Hippocampal formation (tissue), 2 donors: ENCODE data around the gene MOGAT2.
"Not testable (repeated sequence)": the region's sequence is repeated elsewhere in the genome, so short reads cannot be mapped to it uniquely, and the experiment has no call there.

Experiments
- DNase-seq, 2 donors: peaks; one replicate each; lab custom pipeline; 2025; lab: John Stamatoyannopoulos, UW

Gene MOGAT2

DNA sequence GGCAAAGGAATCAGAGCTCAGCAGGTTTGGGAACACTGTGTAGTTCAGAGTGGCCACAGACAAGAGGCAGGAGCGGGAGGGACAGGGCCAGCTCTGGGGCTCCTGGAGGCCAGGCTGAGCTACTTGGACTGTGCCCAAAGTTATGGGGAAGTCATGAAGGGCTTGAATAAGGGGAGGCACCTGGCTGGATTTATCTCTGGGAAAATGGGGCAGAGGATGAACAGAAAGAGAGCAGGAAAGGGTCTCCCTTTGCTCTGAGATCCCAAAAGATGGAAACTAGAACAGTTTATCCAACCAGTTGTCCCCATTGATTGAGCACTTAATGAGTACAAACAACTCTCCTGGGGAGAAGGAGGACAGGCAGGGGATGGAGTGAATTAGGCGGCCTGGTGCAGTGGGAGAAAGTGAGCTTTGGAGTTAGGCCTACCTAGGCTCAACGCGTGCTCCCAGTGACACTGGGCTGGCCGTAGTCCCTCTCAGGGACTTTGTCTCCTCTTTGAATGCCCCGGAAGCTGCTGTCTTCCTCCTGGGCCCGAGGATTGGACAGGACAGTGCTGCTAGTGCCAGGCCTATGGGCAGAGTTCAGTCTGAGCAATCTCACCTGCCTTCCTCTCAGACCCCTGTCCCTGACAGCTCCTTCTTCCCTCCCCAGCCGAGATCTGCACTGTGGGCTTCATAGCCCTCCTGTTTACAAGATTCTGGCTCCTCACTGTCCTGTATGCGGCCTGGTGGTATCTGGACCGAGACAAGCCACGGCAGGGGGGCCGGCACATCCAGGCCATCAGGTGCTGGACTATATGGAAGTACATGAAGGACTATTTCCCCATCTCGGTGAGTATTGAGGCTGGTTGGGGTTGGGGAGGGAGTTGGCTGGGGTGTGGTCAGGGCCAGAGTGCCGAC is 2.0 kb downstream of the MOGAT2 start:
- DNase-seq, result no peak

DNA sequence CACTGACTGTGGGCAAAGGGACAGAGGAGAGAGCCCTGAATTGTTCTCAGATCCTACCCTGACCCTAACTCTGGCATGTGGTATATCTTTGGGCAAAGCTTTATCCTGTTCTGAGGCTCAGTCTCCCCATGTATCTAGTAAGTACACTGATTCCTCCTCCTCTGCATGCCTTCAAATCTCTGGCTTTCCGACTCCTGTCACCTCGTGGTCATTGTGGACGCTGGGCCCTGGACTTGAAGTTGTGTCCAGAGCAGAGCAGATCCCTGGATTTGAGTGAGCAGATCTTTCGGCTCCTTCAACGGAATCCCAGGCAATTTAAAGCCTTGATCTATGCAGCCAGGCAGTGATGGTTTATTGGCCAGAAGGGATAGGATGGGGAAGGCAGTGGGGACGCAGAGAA is 3.0 kb downstream of the MOGAT2 start:
- DNase-seq, result no peak

DNA sequence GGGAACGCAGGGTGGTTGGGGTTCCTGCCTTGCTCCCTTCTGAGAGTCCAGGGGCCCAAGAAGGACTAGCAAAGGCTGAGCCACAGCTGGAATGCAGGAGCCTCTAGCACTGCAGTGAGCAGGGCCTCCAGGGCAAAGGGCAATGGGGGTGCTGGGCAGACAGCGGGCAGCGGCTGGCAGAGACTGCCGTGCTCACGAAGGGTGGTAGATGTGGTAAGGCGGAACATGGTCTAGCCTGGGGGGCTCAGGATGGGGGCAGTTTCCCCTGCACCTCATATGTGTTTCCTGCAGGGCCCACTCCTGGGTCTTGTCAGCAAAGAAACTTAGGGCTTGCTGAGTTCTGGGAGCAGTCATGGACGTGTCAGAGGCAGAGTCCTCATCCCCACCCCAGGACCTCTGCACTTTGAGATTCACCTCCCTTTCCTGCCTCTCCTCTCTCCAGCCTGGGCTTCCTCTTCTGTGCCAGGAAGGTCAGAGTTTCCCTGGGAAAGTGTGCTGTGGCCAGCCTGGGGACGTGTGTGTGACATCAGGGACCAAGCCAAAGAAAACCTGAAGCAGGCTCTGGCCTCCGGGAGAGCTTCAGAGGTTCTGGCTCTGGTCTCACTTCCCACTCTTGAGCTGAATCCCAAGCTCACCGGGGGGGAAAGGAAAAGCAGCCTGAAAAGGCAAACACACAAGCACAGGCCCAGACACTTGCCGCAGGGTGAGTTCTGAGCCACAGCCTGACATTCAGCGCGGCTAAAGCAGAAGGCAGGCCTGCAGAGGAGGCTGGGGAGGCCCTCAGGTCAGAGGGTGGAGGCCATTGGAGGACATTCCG is 4.4 kb downstream of the MOGAT2 start:
- no peak for DNase-seq

DNA sequence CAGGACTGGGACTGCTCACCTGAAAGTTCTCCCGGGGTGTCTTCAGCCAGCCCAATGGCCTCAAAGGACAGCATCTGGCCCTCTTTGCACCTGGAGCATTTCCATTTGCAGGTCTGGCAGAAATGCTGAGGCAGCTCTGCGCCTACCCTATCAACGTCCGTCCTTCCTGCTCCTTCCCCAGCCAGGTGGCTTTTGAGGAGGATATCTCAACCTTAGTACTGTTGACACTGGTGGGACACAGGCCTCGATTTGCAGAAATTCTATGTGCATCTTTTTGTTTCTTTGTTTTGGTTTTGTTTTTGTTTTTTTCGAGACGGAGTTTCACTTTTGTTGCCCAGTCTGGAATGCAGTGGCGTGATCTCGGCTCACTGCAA is 5.0 kb downstream of the MOGAT2 start:
- no peak for DNase-seq

DNA sequence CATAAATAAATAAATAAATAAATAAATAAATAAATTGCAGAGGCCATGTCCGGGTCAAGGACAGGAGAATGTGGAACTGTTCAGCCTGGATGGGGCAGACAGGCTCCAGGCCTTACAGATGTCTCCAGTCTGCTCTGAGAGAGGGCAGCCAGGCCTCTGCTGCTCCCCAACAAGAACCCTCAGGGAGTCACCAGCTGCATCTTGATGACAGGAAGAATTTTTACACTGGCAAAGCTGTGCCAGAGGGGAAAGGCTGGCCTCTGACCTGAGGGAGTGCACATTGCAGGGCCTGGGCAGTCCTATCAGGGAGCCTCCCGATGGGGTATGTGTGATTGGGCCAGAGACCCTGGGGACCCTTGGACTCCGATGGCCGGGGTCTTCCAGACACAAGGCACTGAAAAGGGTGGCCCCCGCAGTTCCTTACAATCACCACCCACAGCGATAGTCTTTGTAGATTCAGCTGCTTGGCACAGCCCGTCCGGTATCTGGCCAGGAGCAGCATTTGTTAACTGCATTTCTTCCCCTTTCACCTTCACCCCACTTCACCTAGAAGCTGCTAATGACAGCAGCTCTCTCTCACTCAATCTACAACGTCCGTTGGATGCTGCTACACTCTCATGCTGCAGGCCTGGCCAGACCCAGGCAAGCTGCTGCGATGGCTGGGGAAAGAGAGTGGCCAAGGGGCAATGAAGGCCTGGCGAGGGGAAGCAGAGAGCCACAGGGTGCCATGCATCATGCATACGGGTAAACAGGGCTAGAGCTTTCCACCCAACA is 8.1 kb downstream of the MOGAT2 start:
- DNase-seq, result no peak

DNA sequence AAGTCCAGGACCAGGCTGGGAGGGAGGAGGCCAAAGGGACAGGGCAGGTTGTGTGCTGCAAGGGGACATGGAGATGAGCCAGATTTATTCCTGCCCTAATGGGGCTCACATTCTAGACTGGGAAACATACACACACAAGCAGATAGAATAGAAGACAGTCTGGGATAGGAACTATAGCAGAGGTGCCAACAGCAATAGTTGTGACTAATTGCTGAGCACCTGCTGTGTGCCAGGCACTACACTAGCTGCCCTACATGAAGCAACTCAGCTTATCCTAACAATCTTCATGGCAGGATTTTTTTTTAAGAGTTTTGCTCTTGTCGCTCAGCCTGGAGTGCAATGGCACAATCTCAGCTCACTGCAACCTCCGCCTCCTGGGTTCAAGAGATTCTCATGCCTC is 11.4 kb downstream of the MOGAT2 start:
- DNase-seq, result no peak

DNA sequence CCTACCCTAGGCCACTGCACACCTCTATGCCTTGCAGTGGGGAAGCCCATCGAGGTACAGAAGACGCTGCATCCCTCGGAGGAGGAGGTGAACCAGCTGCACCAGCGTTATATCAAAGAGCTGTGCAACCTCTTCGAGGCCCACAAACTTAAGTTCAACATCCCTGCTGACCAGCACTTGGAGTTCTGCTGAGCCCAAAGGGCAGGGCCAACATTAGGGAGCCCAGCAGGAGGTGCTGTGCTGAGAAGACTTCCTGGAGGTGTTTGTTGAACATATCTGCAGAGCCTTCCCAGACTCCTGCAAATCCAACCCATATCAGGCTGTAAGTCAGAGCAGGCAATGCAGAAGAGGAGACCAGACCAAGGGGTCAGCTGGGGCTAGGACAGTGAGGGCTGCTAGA is 13.5 kb downstream of the MOGAT2 start:
- no peak for DNase-seq

DNA sequence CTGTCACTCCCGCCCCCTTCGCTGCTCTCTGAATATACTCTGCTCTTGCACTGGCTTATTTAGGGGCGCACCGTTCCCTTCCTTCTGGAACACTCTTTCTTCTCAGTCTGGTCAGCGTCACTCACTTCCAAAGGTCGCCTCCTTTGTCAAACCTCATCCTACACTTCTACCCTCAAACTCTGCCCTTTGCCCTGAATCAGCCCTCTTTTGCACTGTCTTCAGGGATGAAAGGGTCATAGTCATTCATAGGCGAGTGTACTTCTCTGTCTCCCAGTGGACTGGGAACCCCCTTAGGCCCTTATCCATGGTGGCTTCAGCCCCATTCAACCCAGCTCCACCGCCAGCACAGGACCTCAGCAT is 15.4 kb downstream of the MOGAT2 start:
- DNase-seq, result no peak

DNA sequence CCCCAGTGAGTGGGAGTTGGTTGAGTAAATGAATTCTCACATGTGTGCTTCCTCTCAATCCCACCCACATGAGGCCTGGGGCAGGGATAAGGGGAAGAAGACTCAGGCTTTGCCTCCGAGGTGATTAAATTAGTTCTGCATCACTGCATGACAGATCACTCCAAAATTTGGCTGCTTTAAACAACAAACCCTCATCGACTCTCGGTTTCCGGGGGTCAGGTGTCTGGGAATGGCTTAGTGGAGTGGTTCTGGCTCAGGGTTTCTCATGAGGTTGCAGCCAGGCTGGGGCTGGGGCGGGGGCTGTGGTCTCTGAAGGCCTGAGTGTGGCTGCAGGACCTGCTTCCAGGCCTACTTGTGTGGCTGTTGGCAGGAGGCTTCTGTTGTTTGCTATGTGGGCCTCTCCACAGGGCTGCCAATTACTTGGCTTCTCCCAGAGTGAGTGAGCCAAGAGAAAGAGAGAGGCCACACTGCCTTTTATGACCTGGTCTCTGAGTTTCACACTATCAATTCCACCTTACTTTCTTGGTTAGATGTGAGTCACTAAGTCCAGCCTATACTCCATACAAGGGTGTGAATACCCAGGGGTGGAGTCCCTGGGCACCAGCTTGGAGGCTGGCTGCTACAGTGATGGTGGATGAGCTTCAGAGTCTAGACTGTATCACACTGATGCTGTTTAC is 15.9 kb downstream of the MOGAT2 start:
- no peak for DNase-seq

DNA sequence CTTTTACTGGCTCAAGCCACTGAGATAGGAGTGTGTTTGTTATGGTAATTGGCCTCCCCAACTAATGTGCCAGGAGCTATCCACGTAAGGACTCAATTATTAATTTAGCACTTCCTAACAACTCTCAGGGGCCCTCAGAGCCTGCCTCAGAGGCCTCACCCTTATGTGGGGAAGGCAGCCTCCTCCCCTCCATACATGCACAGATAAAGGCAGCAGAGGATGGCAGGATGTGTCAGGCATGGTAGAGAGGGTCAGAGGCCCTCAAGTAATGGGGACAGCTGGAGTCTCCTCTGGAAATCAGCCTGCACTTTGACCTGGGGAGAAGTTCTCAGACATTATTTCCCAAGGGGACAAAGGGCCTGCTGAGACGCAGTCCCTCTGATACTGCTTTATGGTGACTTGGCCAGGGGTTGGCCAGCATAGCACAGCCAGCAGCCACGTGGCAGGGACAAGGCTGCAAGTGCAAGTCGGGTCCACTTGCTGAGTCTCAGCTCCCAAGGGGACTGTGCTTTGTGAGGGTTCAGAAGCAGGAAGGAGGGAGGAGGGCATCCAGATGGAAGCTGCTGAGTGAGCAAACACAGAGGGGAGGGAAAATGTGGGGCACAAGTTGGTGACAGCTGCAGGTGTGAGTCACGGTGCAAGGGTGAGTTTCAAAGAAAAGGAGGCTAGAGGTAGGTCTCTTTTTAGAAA is 17.0 kb downstream of the MOGAT2 start:
- no peak for DNase-seq

DNA sequence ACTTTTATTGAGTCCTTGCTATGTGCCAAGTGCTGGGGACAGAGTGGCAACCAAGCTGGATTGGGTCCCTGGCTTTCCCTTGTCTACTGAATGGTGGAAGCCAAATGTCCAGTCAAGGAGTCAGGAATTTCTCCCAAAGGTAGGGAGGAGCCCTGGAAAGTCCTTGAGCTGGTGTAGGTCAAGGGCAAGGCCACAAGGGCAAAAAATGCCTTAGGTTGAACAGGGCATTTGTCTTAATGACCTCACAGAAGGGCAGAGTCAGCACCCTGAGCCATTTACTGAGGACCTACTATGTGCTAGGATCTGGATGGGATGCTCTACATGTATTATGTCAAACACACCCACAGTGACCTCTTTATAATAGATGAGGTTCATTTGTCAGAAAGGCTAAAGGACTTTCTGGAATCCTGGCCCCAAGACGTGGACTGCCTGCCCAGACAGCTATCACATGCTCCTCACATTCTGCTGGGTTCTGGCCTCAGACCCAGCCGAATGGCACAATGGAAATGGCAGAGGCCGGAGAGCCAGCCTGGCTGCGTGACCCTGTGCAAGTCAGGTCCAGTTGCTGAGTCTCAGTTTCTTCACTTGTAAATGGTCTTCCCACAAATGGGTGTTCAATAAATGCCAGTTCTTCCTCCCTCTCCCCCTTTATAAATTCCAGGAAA is 17.7 kb downstream of the MOGAT2 start:
- no peak for DNase-seq

DNA sequence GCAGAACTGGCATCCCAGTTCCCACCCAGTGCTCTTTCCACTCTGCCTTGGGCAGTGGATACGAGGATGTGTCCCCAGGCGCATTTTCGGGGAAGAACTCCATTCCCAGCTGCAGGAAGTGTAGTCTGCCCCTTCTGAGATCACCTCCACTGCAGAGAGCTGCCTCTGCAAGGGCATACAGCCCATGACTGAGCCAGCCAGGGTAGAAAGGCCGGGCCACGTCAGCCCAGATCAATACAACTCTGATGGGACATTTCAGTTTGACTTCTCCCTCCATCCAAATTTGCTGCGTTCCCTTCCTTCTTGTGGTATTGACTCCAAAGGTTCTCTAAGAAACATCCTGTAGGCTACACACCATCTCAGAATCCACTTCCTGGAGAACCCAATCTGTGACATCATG is 19.7 kb downstream of the MOGAT2 start:
- DNase-seq, result no peak

DNA sequence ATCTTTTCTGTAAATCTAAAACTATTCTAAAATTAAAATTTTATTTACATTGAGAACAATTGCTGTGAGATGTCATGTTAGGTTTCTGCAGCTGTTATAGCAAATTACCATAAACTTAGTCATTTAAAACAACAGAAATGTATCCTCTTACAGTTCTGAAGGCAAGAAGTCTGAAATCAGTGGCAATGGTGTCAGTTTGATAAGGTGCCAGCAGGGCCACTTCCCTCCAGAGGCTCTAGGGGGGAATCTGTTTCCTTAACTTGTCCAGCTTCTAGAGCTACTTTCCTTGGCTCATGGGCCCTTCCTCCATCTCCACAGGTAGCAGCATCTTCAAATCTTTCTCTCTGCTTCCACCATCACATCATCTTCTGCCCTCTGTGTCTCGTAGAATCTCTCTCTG is 23.0 kb downstream of the MOGAT2 start:
- no peak for DNase-seq

DNA sequence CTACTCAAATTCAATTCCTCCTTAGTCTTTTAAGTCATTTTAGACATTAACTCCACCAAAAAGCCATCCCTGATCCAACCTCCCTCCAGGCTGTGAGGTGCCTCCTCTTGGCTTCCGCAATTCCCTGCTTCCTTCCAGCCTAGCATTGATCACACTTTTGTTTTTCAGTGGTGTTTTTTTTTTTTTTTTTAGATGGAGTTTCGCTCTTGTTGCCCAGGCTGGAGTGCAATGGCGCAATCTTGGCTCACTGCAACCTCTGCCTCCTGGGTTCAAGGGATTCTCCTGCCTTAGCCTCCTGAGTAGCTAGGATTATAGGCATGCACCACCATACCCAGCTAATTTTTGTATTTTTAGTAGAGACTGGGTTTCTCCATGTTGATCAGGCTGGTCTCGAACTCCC is 25.5 kb downstream of the MOGAT2 start:
- not testable (repeated sequence) for DNase-seq

DNA sequence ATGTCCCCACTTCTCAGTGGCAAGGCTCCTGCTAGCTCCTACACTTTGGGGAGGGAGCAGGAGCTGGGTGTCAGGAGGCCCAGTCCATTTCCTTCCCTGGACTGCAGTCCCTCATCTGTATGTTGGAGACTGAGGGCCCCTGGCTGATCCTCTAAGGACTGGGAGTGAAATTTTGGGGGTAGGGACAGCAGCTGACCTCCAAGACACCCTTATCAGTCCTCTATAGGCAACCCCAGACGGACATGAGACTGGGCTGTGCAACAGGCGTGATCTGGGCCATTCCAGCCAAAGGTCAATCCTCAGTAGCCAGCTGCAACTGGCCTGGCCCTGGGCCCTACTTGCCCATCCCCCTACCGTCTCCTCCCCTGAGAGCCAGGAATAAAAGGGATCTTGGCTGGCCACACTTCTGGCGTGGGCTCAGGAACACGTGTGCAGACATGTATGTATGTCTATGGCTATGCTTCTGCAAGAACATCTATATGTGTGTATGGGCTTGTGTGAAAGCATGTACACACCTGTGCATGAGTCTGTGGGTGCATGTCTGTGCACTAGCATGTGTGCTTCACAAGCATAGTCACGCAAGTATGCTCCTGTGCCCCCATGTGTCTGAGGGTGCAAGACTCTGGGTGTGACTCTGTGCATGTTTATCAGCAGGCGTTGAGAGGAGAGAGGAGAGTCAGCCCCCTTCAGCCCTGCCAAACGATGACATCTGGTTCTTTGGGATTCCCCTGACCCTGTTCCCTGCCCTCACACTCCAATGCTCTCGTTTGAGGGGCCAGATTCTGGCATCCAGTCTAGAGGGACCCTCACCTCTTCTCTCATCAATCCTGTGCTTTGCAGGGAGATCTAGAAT is 26.3 kb downstream of the MOGAT2 start:
- DNase-seq, result no peak

DNA sequence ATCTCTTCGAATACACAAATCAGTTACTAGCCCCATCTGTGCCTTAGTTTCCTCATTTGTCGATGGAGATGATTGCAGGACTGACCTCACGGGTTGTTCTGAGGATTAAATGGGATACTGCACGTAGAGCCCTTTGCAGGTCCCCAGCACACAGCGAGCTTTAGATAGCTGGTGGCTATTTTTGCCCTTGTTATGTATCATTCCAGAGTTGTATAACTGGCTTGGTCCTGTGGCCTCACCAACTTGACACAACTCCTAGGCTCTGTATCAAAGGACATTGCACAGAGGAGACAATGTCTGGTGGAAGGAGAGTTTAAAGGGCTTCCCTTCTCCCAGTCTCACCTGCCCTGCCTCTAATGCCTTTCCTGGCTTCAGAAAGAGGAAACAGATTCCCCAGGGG is 28.2 kb downstream of the MOGAT2 start:
- DNase-seq, result no peak

DNA sequence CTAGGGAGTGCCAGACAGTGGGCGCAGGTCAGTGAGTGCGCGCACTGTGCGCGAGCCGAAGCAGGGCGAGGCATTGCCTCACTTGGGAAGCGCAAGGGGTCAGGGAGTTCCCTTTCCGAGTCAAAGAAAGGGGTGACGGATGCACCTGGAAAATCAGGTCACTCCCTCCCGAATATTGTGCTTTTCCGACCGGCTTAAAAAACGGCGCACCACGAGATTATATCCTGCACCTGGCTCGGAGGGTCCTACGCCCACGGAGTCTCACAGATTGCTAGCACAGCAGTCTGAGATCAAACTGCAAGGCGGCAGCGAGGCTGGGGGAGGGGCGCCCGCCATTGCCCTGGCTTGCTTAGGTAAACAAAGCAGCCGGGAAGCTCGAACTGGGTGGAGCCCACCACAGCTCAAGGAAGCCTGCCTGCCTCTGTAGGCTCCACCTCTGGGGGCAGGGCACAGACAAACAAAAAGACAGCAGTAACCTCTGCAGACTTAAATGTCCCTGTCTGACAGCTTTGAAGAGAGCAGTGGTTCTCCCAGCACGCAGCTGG is 31.2 kb downstream of the MOGAT2 start:
- not testable (repeated sequence) for DNase-seq

DNA sequence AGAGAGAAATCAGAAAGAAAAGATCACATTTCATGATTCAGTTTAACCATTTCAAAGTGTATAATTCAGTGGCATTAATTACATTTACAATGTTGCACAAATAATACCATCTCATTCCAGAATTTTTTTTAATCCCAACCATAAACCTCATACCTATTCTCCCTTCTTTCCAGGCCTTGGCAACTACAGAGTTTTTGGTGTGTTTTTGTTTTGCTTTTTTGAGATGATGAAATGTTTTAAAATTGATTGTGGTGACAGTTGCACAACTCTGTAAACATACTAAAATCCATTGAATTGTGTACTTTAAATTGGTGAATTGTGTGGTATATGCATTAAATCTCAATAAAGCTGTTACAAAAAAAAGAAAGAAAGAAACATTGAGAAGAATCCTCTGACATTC is 37.3 kb downstream of the MOGAT2 start:
- DNase-seq, result not testable (repeated sequence)

DNA sequence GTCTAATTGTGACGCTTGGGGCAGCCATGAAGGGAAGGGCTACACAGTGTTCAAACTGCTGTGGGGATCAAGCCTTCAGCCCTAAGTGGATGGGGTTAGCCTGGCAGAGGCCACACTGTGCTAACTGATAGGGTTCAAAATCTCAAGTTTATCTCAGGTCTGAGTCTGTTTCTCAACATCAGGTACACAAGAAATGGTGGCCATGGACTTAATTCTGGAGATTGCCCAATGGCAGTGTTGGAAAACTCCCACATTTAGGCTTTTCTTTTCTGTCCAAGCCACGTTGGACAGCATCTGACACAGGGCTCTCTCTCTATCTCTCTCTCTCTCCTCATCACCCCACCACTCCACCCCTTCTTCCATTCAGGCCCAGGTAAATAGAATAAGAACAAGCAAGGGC is 40.0 kb downstream of the MOGAT2 start:
- DNase-seq, result no peak

DNA sequence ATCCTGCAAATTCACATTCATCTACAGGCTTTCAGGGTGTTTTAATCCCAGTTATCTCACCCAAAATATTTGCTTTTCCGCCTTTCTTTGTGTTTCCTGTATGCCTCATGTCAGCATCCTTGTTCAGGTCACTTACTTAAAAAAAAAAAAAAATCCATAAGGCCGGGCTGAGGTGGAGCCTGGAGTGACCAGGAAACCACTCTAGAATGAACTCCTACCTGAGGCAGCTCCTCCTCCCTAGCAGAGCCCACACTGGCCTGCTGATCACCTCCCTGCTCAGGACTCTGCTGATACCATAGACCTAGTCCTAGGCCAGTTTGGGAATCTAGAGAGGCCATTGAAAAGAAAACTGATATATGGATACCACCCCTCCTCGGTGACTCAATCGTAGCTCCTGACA is 42.2 kb downstream of the MOGAT2 start:
- DNase-seq, result no peak
